Measurements from ENCODE around the gene NAA16. TPM values are rescaled to one million over a fixed set of nuclear protein-coding genes. Genes with fewer than 3 reads are reported as not detected.
"Not testable (repeated sequence)": the region's sequence is repeated elsewhere in the genome, so short reads cannot be mapped to it uniquely, and the experiment has no call there.

Gene NAA16
- total and polyA plus RNA-seq, 4 donors = 5.0 to 65.6 (median 16.4) TPM

- 95% methylated on average over 11 of the region's 11 CpGs for WGBS, 2 donors
- Histone ChIP-seq H3K27ac (ENCODE audit: low read depth in 1 of 2, low read length in 1 of 2) (no peak overlapping the region), H3K36me3 (ENCODE audit: control insufficient read depth in 4 of 4, insufficient read depth in 4 of 4, low read length in 4 of 4) (no peaks in the 10 kb centered on the region), H3K4me1 (ENCODE audit: control insufficient read depth in 5 of 5, insufficient read depth in 5 of 5, low read length in 5 of 5) (no peaks in the 10 kb centered on the region), H3K4me3 (no peak overlapping the region), H3K27me3 (ENCODE audit: control insufficient read depth in 3 of 3, insufficient read depth in 3 of 3, low read length in 2 of 3) (no peaks in the 10 kb centered on the region), H3K9ac (ENCODE audit: insufficient read depth in 1 of 2, low read length in 2 of 2) (no peak overlapping the region), H3K9me3 (ENCODE audit: control insufficient read depth in 4 of 4, insufficient read depth in 3 of 4, low read length in 3 of 4) (peaks cover 0 to 3% (median 0%) of the 10 kb centered on the region in 4 donors)
- no peak for ATAC-seq (ENCODE audit: insufficient read depth, low FRiP score)
- DNase-seq = no peak
- TF ChIP-seq CTCF (IDR thresholded peaks at IDR 0.05; ENCODE audit: control extremely low read depth, extremely low read depth) = no peak
Measured at GRCh38 chr13:41274881-41275280, 36.2 kb upstream of the NAA16 start.

- H3K36me3 ChIP-seq (ENCODE audit: control insufficient read depth in 4 of 4, insufficient read depth in 4 of 4, low read length in 4 of 4) = no peaks in the 10 kb centered on the region
- no peak overlapping the region for H3K9ac ChIP-seq (ENCODE audit: insufficient read depth in 1 of 2, low read length in 2 of 2)
- DNase-seq (no peak), ATAC-seq (ENCODE audit: insufficient read depth, low FRiP score) (no peak)
- H3K4me1 ChIP-seq (ENCODE audit: control insufficient read depth in 5 of 5, insufficient read depth in 5 of 5, low read length in 5 of 5) = no peaks in the 10 kb centered on the region
- TF ChIP-seq CTCF (IDR thresholded peaks at IDR 0.05; ENCODE audit: control extremely low read depth, extremely low read depth) = no peak
- H3K9me3 ChIP-seq (ENCODE audit: control insufficient read depth in 4 of 4, insufficient read depth in 3 of 4, low read length in 3 of 4) = no peaks in the 10 kb centered on the region
- H3K27ac ChIP-seq (ENCODE audit: low read depth in 1 of 2, low read length in 1 of 2) = no peak overlapping the region
- no peak overlapping the region for H3K4me3 ChIP-seq
- no peaks in the 10 kb centered on the region for H3K27me3 ChIP-seq (ENCODE audit: control insufficient read depth in 3 of 3, insufficient read depth in 3 of 3, low read length in 2 of 3)
Measured at GRCh38 chr13:41276824-41277223, 34.2 kb upstream of the NAA16 start.

- H3K9me3 ChIP-seq (ENCODE audit: control insufficient read depth in 4 of 4, insufficient read depth in 3 of 4, low read length in 3 of 4); H3K27ac ChIP-seq (ENCODE audit: low read depth in 1 of 2, low read length in 1 of 2); H3K36me3 ChIP-seq (ENCODE audit: control insufficient read depth in 4 of 4, insufficient read depth in 4 of 4, low read length in 4 of 4); H3K4me1 ChIP-seq (ENCODE audit: control insufficient read depth in 5 of 5, insufficient read depth in 5 of 5, low read length in 5 of 5); ATAC-seq (ENCODE audit: insufficient read depth, low FRiP score); H3K9ac ChIP-seq (ENCODE audit: insufficient read depth in 1 of 2, low read length in 2 of 2); DNase-seq; H3K4me3 ChIP-seq; H3K27me3 ChIP-seq (ENCODE audit: control insufficient read depth in 3 of 3, insufficient read depth in 3 of 3, low read length in 2 of 3): not testable (repeated sequence)
- WGBS, 2 donors = 63 to 73% methylated on average over 2 of the region's 2 CpGs
Measured at GRCh38 chr13:41279156-41279555, 31.9 kb upstream of the NAA16 start.

GRCh38 chr13:41282129-41282571 is 28.9 kb upstream of the NAA16 start:
- ATAC-seq (ENCODE audit: insufficient read depth, low FRiP score) = no peak

More at GRCh38 chr13:41282129-41282571, 28.9 kb upstream of the NAA16 start:
- WGBS, 2 donors = 57 to 75% methylated on average over 5 of the region's 5 CpGs
- H3K27ac ChIP-seq (ENCODE audit: low read depth in 1 of 2, low read length in 1 of 2) = no peak overlapping the region
- H3K4me3 ChIP-seq = no peak overlapping the region
- H3K9me3 ChIP-seq (ENCODE audit: control insufficient read depth in 4 of 4, insufficient read depth in 3 of 4, low read length in 3 of 4) = no peaks in the 10 kb centered on the region
- H3K27me3 ChIP-seq (ENCODE audit: control insufficient read depth in 3 of 3, insufficient read depth in 3 of 3, low read length in 2 of 3) = no peaks in the 10 kb centered on the region
- H3K9ac ChIP-seq (ENCODE audit: insufficient read depth in 1 of 2, low read length in 2 of 2) = no peak overlapping the region
- no peaks in the 10 kb centered on the region for H3K4me1 ChIP-seq (ENCODE audit: control insufficient read depth in 5 of 5, insufficient read depth in 5 of 5, low read length in 5 of 5)
- TF ChIP-seq CTCF (IDR thresholded peaks at IDR 0.05; ENCODE audit: control extremely low read depth, extremely low read depth) = no peak
- no peak for DNase-seq
- no peaks in the 10 kb centered on the region for H3K36me3 ChIP-seq (ENCODE audit: control insufficient read depth in 4 of 4, insufficient read depth in 4 of 4, low read length in 4 of 4)

Measured in lung (tissue), 12 donors.